GM19238 (cell line): ENCODE results near the gene TLK2.
"Not testable (repeated sequence)": the region's sequence is repeated elsewhere in the genome, so short reads cannot be mapped to it uniquely, and the experiment has no call there.

Experiments used
- DNase-seq: peaks from one replicate; pipeline ENCODE4 v3.0.0; 2011; ENCODE audit warnings: low spot score; ENCODE audit not compliant: insufficient read length

Gene TLK2

DNA sequence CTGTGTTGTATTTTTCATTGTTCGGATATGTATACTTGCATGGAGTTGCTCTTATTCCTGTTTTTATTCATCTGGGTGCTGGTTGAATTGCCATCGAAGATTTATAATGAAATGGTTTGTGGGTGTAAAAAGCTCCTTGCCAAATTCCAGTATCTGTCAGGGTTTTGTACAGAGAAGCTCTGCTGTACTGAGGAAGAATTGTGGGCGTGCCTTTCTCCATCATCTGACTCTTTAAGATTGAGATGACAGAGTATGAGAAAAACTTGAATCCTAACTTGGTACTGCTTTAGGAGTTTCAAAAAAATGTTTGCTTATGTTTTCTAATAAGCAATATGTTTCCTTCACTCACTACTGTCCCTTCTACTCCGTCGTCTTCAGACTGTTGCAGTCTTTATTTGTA is 78.9 kb downstream of the TLK2 start:
- not testable (repeated sequence) for DNase-seq

DNA sequence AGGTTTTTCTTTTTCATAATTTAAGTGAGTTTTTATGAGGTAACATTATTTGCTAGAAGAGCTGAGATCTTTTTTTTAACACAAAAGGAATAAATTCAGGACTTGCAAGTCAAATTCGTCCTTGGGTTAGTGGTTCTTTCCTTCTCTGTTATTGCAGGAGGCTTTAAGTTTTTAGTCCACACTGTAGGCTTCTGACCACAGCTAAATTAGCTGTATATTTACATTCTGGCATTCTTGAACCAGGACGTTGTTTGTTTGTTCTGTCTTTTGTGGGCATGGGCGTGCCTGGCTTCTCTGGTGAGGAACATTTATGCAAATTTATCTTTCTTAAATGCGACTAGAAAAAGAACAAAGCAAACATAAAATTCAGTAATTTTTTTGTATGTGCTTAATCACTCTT is 80.3 kb downstream of the TLK2 start:
- not testable (repeated sequence) for DNase-seq

DNA sequence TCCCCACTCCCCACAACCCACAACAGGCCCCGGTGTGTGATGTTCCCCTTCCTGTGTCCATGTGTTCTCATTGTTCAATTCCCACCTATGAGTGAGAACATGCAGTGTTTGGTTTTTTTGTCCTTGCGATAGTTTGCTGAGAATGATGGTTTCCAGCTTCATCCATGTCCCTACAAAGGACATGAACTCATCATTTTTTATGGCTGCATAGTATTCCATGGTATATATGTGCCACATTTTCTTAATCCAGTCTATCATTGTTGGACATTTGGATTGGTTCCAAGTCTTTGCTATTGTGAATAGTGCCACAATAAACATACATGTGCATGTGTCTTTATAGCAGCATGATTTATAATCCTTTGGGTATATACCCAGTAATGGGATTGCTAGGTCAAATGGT is 82.3 kb downstream of the TLK2 start:
- not testable (repeated sequence) for DNase-seq

DNA sequence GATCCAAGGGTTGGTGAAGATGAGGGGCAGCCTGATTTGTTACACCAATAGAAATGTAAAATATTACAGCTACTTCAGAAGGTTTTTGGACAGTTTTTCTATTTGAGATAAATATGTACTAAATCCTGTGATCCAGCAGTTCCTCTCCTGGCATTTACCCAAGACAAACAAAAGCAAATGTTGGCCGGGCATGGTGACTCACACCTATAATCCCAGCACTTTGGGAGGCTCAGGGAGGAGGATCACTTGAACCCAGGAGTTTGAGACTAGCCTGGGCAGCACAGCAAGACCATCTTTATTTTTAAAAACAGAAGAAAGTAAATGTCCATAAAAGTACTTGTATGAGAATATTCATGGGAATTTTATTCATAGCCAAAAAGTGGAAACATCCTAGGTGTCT is 84.0 kb downstream of the TLK2 start:
- no peak for DNase-seq

GRCh38 chr17:62565817-62566216 is 87.2 kb downstream of the TLK2 start:
- DNase-seq: no peak

- no peak for DNase-seq
These were observed 88.5 kb downstream of the TLK2 start for GRCh38 chr17:62566996-62567578.

DNA sequence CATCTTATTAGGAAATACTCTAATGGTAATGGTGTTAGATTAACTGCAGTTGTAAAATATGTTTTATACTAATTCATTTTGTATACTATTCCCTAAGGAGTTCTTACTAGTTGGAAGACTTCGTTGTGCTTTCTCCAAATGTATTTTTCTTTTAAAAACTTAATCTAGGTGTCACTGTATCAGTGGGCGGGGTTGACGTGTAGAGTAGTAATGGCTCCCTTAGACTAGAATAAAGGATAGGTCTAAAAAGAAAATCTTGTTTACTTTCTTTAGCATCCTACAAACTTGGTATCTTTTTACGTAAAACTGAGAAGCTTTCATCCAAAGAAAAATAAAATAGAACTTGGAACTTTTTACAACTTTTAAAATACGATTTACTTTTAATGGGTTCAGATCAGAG is 93.9 kb downstream of the TLK2 start:
- DNase-seq: no peak

DNA sequence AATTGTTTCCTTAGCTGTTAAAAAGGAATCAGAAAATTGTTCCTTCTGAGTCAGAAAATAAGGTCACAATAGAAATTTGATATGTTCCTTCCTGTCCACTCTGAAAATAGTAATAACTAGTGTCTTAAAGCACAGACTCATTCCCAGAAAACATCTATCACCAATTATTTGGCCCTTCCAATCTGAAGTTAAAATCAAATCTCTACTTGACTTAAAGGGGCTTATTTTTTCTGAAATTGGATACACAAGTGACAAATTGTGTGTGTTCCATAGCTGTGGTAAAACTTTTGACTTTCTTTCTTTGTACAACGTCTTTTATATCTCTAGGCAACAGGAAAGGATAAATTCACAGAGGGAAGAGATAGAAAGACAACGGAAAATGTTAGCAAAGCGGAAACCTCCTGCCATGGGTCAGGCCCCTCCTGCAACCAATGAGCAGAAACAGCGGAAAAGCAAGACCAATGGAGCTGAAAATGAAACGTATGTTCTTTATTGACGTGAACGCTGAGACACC is 94.3 kb downstream of the TLK2 start:
- DNase-seq: no peak

GRCh38 chr17:62573480-62574117 is 95.0 kb downstream of the TLK2 start:
- no peak for DNase-seq

DNA sequence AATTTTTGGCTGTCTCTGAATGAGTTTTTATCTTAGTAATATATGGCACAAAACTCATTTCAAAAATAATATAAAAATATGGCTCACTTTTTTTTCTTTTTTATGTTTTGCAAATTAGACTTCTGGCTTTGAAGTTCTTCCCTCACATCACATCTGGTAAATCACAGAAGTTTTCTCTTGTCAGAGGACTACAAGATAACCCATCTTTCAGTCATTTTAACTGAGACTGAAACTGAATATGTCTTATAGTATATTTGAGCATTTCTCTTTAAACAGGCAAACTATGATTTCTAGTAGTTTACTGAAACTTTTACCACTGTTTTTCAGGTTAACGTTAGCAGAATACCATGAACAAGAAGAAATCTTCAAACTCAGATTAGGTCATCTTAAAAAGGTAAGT is 97.8 kb downstream of the TLK2 start:
- no peak for DNase-seq

DNA sequence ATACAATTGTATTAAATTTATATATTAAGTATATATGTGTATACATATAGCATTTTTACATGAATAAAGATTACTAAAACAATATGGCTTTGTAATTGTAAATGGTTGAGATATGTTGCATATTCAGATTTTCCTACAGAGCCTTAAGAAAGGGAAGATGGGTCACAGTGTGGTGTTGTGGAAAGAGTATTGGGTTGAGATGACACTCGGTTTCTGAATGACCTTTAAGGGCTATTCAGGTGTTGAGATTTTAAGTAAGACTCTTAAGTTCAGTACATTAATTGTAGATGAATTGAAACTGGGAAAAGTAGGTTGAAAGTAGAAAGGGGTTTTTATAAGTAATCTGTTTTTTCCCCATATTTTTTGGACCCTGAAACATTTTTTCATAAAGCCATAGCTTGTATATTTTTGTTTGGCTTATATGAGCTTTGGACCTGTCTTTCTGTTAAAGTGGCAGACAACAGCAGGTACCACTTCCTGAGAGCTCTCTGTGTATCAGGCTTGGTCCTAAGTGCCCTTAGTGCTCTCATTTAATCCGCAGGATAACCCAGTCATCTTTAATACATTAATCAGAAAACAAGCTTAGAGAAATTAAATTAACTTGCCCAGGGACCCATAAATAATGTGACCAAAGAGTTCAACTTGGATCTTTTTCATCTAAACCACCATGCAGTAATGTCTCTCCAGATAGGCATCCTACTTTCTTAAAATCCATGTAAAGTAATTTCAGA is 100.3 kb downstream of the TLK2 start:
- DNase-seq: no peak

DNA sequence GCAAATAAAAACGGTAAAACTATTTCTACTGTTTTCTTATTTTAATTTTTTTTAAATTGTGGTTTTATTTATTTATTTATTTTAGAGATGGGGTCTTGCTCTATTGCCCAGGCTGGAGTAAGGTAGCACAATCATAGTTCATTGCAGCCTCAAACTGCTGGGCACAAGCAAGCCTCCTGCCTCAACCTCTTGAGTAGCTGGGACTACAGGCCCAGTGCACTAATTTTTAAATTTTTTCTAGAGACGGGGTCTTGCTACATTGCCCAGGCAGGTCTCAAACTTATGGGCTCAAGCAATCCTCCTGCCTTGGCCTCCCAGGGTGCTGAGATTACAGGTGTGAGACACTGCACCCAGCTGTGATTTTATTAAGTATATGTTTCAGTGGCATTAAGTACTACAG is 102.3 kb downstream of the TLK2 start:
- no peak for DNase-seq

DNA sequence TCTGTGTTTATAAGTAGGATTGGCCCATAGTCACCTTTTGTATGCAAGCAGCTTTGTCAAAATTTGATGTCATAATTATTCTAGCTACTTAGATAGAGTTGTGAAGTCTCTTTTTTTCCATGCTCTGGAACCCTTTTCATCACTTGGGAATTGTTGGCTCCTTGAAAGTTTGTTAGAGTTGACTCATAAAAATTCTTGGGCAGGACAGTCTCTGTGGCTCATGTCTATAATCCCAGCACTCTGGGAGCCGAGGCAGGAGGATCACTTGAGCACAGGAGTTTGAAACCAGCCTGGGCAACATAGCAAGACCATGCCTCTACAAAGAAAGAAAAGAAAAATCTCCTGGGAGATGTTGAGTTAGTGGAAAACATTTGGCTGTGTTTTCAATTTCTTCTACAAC is 103.1 kb downstream of the TLK2 start:
- no peak for DNase-seq

GRCh38 chr17:62587554-62587953 is 108.9 kb downstream of the TLK2 start:
- no peak for DNase-seq

GRCh38 chr17:62588109-62588508 is 109.5 kb downstream of the TLK2 start:
- DNase-seq: no peak

- DNase-seq: no peak
These were observed 112.7 kb downstream of the TLK2 start for GRCh38 chr17:62591333-62591732.

DNA sequence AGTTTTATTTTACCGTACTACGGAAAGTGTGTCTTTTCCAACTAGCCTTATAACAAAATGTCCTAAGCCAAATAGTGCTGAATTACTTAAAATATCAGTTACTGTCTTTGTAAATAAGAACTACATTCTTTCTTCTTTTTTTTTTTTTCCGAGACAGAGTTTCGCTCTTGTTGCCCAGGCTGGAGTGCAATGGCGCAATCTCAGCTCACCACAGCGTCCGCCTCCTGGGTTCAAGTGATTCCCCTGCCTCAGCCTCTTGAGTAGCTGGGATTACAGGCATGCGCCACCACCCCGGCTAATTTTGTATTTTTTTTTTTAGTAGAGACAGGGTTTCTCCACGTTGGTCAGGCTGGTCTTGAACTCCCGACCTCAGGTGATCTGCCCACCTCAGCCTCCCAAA is 113.2 kb downstream of the TLK2 start:
- not testable (repeated sequence) for DNase-seq

- DNase-seq: no peak
These were observed 113.9 kb downstream of the TLK2 start for GRCh38 chr17:62592341-62593099.

DNA sequence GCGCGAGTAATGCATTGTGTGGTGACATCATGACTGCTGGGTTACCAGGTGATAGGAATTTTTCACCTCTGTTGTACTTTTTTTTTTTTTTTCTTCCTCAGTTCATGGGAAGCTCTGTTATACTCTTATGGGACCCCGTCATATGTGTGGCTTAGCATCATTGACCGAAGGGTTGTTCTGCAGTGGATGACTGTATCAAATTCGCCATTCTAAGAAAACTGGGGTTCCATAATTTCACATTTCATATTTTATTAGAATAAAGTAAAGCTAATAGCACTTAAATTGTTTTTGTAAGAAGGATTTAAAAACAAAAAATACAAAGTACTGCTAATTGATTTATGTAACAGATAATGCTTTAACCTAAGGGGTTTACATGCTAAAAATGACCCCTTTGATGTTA is 116.9 kb downstream of the TLK2 start:
- no peak for DNase-seq

- DNase-seq: no peak
These were observed 118.0 kb downstream of the TLK2 start for GRCh38 chr17:62596662-62597061.

DNA sequence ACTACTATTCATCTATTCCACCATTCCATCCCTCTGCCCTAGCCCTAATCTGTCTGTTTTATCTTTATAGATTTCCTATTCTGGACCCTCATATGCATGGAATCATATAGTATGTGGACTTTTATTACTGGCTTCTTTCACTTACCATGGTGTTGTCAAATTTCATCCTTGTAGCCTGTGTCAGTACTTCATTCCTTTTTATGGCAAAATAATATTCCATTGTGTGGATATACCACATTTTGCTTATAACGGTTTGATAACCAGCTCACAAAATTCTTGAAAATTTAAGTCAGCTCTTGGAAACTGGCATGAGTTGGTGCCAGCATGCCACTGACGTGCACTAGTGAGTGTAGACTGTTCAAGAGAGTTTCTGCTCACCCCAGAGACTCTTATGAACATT is 118.5 kb downstream of the TLK2 start:
- DNase-seq: no peak

- DNase-seq: no peak
These were observed 119.3 kb downstream of the TLK2 start for GRCh38 chr17:62597920-62598319.
